Measurements from ENCODE around the gene HDC.

The HDC gene

DNA sequence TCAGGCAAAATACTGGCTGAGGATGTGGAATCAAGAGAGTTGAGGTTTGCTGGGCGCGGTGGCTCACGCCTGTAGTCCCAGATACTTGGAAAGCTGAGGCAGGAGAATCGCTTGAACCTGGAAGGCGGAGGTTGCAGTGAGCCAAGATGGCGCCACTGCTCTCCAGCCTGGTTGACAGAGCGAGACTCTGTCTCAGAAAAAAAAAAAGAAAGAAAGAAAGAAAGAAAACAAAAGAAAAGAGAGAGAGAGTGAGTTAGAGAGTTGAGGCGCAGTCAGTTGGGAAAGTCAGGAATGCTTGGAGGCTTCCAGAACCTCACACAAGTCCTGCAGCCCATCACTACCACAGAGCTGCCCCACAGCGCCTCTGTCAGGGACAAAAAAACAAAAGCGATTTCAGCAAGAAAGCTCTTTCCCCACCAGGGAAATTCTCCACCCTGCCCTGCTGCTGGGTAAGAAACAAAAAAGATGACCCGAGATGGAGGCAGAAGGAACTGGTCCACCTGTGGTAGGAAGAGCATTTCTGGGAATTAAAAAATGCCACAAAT is 13.8 kb downstream of the HDC start:
- DNase-seq = peak; percentile 22

DNA sequence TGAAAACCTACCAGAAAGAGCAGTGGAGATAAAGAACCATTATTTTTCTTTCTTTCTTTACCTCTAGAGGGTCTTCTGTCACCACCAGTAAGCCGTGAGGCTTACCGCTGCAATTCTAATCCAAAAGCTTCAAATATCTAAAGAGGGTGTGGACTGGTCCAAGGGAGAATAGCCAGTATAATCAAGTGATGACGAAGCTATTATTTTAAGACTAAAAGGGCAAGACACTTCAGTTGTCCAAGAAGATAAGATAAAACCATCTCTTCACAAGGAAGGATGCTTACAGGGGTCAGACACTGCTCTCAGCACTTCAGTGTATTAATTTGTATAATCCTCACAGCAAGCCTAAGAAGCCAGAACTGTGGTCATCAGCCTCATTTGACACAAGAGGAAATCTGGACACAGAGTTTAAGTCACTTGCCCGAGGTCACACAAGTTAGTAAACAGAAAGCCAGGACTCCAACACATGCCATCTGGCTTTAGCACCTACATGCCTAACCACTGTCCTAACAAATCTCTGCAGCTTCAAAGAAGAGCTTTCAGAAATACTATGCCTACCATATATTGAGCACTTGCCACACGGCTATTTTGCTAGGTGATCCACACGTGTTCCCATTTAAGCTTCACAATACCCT is 14.6 kb downstream of the HDC start:
- DNase-seq = no peak

- DNase-seq = peak; percentile 14
These were observed 15.8 kb downstream of the HDC start for GRCh38 chr15:50249704-50250103.

DNA sequence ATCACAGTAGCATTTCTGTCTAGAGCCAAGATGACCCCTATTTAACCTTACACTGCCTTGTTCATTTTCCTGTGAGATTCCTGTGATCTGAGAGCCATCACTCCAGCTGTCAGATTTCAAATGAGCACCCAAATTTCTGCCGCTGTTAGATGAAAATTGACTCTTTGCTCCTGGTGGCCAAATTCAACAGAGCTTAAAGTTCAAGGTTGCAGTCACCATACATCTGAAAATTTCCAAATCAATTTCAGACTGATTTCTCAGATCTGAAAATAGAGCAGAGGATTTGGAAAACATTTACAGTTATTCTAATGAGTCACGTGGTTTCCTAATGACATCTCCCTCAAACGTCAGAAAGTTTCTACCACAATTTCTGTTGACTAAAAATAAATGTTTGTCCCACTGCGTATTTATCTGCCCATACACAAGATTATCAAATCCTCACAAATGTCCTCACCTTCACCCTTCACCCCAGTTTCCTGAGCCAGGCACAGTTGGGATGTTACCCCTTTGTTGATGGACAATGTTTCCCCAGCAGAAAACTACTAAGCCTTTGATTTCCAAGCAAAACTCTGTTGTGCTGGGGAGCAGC is 16.4 kb downstream of the HDC start:
- no peak for DNase-seq

- no peak for DNase-seq
These were observed 17.5 kb downstream of the HDC start for GRCh38 chr15:50247819-50248655.

- no peak for DNase-seq
These were observed 18.9 kb downstream of the HDC start for GRCh38 chr15:50246631-50247030.

DNA sequence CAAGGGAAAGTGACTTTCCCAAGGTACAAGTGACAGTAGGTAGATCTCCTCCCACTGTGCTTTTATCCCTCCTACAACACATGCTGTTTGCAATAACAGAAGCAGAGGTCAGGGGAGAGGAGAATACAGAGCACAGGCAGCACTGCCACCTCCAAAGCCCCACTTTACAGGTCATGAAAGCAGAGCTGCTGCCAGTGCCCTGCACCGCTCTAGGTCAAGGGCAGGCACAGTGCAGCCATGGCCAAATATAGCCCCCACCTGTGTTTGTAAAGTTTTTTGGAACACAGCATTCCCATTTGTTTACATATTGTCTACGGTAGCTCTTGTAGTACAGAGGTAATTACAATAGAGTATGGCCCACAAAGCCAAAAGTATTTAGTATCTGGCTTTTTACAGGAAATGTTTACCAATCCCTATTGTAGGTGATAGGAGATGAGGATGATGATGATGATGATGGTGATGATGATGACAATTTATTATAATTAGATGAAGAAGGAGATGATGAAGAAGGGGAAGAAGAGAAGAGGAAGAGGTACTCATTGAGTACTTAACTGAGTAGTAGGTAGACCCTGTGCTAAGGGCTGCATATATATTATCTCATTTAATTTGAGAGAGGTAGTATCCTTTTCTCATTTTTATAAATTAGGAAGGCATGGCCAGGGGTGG is 20.4 kb downstream of the HDC start:
- DNase-seq = no peak

DNA sequence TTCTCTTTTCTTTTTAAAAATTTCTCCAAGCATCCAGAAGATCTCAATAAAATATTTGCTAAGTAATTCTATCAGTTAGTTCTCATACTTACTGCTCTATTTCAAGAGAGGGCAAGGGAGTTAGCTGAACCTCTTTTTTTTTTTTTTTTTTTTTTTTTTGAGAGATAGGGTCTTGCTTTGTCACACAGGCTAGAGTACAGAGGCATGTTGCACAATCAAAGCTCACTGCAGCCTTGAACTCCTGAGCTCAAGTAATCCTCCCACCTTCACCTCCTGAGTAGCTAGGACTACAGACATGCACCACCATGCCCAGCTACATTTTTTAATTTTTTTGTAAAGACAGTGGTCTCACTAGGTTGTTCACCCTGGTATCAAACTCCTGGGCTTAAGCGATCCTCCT is 21.4 kb downstream of the HDC start:
- no peak for DNase-seq

- peak; percentile 59 for DNase-seq
These were observed 23.7 kb downstream of the HDC start for GRCh38 chr15:50241684-50242450.

DNA sequence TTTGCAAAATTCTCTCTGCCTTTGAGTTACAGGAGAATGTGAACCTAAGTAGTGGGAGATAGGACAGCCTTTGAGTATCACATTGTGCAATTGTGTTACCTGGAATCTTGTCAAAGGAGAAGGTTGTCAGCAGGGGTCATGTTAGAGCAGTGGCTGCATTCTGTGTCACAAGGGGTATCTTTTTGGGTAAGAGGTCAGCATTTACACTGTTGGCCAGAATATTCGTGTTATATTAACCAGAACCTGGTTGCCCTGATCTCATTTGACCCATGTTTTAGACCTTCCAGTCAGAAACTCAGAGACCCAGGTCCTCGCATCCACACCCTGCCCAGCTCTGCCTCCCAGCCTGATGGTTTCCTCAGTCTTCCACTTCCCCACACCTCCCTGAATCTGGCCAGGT is 27.3 kb downstream of the HDC start:
- no peak for DNase-seq

DNA sequence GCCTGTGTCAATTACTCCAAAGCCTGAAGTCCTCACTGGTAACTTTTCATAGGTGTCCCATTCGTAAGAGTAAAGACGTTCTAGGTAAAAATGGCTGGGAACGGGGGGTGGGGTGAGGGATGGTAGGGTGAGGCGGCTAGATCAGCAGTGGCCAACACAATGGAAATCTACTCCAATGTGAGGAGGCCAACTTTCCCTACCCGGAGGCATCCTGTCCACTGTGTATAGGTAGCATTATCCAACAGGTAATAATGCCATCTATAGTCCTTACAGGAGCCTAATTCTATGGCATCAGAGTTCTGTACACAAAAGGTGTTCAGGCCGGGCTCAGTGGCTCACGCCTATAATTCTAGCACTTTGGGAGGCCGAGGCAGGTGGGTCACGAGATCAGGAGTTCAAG is 29.1 kb downstream of the HDC start:
- DNase-seq = no peak

- peak; percentile 15 for DNase-seq
These were observed 29.7 kb downstream of the HDC start for GRCh38 chr15:50235794-50236193.

- DNase-seq = no peak
These were observed 30.8 kb downstream of the HDC start for GRCh38 chr15:50234764-50235163.

DNA sequence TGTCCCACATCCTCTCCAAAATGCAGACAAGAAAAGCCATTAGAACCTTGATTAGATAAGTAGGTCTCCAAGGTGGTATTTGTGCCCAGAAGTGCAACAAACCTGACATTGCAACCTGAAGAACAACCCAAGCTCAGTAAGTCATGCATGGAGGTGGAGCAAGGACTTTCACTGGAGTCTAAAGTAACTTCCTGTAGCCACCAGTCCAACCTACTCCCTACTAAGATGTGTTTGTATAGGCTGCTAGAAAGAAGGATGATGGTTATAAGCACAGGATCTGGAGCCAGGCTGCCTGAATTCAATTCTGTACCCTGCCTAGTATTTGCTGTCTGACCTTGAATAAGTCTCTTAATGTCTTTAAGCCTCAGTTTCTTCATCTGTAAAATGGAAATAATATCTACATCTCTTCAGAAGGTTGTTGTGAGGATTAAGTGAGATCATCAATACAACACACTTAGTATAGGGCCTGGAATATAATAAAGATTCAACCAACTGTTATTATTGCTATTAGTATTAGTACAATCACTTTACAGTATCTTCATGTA is 32.3 kb downstream of the HDC start:
- no peak for DNase-seq

DNA sequence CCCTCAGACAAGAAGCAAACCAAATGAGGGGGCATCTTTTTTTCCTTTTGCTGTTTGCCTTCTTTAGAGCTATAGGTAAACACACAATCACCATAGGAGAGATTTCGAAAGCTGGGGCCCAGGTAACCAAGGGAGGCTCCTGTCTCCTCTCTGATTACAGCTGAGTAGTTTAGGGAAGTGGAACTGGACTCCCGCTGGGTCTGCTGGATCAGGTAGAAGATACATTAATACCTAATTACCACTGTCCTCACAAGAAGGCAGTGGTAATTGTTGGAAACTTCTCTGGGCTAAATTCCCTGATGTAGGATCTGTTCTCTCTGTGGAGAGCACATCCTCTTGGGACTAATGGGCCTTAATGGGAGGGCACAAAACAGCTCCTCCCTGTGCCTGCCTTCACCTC is 32.7 kb downstream of the HDC start:
- no peak for DNase-seq

DNA sequence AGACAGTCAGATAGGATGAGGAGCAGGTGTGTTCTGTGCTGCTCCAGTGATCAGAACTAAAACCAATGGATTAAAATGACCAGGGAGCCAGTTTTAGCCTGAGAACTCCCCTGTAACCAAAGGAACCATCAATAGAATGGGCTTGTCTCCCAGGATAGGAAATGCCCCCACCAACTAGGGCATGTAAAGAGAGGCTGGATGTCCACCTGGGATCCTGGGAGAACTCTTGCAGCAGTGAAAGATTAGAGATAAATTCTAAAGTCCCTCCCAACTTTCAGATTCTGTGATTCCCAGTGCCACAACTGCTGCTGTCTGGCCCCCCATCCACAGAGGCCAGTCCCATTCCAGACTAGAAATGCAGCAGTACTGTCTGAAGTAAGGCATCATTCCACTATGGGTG is 33.8 kb downstream of the HDC start:
- no peak for DNase-seq

GRCh38 chr15:50229336-50229735 is 36.2 kb downstream of the HDC start:
- no peak for DNase-seq

- no peak for DNase-seq
These were observed 36.7 kb downstream of the HDC start for GRCh38 chr15:50228866-50229265.

DNA sequence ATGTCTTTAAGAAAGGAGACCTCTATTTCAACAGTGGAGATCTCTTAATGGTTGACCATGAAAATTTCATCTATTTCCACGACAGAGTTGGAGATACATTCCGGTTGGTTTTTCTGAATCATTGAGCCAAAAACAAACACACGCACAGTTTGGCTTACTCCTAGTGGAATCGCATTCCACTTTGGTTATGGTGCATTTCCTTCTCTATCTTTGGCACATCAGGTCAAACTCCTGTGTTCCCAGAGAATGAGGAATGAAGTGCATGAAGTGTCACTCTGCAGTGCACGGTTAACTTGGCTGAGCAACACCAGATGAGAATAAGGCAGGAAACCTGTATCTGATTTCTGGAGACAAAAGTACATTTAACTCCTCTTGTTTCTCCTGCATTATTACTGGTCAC is 38.5 kb downstream of the HDC start:
- DNase-seq = peak; percentile 61

DNA sequence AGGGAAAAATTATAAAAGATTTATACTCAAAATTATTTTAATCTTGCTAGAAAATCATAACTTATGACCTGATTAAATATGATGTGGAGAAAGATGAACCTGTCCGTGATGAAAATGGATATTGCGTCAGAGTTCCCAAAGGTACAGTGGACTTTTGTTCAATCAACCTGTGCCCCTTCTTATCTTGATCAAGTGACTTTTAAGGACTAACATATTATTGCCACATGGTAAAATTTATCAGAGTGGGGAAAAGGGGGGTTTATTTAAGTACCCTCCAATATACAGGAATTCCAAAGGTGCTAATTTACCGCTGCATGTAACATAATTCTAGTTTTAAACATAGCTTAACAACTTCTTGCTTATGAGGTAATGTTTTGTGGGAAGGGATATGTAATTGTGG is 39.6 kb downstream of the HDC start:
- DNase-seq = no peak

- DNase-seq = no peak
These were observed 40.5 kb downstream of the HDC start for GRCh38 chr15:50225057-50225456.

DNA sequence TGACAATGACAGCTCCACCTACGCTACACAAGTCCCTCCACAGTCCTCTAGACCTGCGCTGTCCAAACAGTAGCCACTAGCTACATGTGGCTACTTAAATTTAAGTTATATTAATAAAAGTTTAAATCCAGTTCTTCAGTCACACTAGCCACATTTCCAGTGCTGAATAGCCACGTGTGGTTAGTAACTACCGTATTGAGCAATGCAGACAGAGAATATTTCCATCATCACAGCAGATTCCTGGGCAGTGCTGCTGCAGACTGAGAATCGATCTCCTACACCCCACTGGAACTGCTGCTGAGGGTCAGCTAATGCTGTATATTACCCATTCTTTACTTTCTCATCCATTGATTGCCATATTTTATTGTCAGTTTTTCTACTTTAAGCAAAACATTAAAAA is 40.9 kb downstream of the HDC start:
- peak; percentile 24 for DNase-seq

Measured in fibroblast of upper back skin (primary cell).